Stimulated activated CD8-positive, alpha-beta memory T cell treated with anti-CD3 and anti-CD28 coated beads, Interleukin-7, amount 100 ng/mL, for 48 hours (primary cell): ENCODE results near the gene IRF7.

ENCODE experiments used
- DNase-seq, 2 donors: peaks; one replicate each; pipeline ENCODE4 v3.0.0-alpha.2; 2020; ENCODE audit warnings: low read depth in 1 of 2; ENCODE audit errors: extremely low read depth in 1 of 2

The IRF7 gene

GRCh38 chr11:621838-622237, 6.1 kb upstream of the IRF7 start:
- no peak for DNase-seq

DNA sequence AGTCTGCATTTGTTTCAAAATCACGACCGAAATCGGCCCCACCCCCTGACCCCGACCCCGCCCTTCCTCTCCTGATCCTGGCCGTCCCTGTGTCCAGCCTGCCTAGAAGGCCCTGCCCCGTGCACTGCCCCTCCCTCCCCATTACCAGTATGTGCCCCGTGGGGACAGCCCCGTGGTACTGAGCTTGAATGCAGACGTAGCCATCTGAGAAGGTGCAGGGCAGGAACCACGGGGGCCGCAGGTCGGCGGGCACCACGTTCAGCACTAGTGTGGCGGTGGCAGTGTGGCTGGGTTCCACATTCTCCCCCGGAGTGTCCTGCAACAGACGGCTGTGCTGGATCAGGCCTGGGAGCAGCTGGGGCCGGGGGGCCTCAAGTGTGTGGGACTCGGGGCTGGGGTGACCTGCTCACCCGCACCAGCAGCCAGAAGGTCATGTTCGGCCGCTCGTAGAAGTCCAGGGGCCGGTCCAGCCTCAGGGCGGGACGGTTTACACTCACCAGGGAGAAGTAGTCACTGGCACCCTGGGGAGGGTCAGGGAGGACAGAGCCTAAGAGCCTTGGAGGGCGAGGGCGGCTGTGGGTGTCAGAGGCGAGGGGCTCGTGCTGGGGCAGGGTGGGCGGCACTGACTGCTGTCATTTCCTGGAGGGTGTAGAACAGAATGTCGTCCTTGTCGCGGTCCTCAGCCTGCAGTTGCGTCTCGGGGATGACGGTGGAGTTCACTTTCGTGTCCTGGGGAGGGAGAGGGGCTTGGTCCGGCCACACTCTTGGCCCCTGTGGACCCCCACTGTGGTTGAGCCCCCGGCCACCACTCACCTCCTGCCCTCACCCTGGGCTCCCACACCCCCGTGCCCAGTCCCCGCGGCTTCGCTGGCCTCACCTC, 5.4 kb upstream of the IRF7 start:
- DNase-seq: no peak

DNA sequence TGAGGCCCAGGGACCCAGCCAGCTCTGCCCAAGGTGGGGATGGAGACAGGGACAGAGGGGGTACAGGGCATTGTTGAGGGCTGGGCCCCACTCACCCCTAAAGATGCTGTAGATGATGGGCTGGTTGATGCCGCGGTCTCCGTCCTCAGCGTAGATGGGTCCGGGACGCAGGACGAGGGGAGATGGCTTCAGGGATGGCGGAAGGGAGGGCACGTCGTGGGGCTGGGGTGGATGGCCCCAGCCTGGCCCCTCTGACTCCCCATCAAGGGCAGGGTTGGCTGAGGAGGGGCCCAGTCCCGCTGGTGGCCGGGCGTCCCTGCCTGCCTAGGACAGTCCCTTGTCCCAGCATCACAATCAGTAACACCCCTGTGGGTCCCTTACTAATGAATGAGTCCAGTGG, 4.5 kb upstream of the IRF7 start:
- no peak for DNase-seq

DNA sequence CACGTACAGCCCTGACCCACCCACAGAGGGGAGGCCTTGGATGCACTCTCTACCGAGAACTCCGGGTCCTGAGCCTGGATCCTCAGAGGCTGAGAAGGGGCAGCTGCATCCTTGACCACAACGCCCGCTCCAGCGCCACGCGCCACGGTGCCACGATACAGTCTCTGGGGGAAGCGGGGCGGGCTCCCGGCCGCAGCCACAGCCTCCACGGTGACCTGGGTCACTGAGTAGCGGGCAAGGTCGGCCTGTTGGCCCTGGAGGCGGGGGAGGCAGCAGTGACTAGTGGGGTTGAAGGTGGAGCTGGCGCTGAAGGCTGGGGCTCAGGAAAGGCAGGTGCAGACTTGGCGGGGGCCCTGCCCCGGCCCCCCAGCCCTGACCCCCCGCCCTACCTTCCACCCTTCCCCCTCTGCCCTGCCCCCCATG, 3.9 kb upstream of the IRF7 start:
- DNase-seq: no peak

GRCh38 chr11:618856-619627, 3.3 kb upstream of the IRF7 start:
- DNase-seq: no peak

- no peak for DNase-seq
Measured at GRCh38 chr11:617912-618682, 2.3 kb upstream of the IRF7 start.

DNA sequence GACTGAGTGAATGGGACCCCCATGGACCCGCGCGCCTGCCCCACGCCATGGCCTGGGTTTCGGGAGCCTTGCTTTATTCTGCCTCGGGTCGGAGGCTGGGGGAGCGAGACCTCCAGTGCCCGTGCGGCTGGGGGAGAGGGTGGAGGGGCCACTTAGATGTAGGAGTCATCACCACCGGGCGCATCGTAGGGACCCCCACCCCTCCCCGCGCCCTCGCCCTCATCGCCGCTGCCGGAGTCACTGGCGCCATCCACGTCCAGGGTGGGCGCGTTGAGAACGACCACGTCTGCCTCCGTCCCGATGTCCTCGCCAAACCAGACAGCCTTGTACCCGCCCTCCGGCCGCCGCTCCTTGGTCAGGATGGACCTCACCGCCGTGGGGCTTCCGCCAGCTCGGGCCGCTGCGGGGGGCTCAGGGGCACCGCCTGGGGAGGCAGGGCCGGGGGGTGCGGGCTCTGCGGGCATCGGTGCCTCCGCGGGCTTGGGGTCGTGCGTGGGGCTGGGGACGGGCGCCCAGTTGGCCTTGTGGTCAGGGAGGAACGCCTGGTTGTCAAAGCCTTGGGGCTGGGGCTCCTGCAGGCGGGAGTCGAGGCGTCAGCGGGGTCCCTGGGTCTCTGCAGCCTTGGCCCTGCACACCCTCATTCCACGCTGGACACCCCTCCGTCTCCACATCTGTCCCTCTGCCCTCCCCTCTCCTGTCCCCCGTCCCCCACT, 1.6 kb upstream of the IRF7 start:
- no peak for DNase-seq

- no peak for DNase-seq
Measured at GRCh38 chr11:616320-617198, 809 bp upstream of the IRF7 start.

DNA sequence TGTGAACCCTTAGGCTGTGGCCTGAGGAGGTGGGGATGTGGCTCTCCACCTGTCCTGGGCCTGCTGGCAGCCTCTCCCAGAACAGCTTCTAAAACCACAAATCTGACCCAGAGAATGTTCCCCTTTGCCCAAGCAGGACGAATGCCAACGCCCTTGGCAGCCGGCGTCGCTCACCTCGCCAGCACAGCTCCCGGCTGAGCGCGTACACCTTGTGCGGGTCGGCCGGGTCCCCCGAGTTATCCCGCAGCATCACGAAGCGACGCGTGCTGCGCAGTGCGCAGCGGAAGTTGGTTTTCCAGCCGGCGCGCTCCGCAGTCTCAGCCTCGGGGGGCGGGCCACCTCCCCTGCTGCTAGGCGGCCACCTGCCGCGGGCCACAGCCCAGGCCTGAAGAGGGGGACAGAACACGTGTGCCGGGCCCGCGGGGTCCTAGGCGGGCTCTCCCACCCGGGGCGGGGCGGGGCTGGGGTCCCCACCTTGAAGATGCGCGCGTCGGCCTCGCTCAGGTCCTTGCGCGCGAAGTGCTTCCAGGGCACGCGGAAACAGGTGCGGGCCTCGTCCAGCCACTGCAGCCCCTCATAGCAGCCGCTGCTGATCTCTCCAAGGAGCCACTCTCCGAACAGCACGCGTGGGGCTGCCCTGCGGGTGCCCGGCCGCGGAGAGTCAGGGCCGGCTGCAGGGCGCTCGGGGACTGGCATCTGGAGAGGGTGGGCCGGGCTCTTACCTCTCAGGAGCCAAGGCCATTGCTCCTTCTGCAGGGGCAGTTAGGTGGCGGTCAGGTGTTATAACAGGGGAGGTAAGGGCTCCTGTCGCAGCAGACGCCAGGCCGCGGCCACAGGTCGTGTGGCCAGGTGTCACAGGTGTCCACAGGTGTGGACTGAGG, 887 bp downstream of the IRF7 start:
- no peak for DNase-seq

DNA sequence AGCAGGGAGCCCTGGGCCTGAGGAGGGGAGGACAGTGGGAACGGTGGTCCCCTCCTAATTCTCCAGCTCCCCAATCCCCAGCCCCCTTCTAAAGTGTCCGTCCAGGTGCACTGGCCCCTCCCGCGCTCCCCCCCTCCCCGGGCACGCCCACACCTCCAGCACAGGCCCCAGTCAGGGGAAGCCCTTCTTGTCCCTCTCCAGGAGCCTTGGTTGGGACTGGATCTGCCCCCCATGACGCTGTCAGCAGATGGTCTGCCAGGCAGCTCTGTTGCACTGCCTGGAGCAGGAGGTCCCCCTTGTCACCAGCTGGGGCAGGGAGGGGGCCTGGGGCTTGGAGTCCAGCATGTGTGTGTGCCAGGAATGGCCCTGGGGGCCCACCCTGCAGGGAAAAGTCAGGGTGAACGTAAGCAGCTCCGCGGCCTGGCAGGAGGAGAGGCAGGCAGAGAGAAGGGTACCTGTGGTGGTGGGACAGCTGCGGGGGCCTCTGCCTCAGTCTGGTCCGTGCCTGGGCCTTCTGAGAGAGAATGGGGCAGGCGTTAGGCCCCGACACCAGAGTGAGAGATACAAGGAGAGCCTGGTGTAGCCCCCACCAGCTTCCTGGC, 1.6 kb downstream of the IRF7 start:
- DNase-seq: no peak

DNA sequence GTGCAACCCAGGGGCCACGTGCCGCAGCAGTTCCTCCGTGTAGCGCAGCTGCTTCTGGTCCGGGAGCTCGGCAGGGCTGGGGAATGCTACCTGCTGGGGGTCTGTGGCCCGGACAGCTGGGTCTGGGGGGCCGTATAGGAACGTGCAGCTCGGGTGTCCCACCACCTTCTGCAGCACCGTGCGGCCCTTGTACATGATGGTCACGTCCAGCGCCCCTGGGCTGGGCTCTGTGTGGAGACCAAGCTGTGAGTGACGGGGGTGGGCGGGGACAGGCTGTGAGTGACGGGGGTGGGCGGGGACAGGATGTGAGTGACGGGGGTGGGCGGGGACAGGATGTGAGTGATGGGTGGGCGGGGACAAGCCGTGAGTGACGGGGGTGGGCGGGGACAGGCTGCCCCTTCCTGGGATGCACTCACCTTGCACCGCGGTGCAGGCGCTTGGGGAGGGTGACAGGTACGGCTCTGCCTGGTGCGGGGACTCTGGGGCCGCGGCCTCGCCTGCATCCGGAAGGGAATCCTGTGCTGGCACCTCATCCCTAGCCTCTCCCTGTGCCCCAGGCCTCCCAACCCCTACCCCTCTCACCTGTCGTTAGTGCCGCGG, 2.3 kb downstream of the IRF7 start:
- peak; percentile 60 to 66 for DNase-seq

DNA sequence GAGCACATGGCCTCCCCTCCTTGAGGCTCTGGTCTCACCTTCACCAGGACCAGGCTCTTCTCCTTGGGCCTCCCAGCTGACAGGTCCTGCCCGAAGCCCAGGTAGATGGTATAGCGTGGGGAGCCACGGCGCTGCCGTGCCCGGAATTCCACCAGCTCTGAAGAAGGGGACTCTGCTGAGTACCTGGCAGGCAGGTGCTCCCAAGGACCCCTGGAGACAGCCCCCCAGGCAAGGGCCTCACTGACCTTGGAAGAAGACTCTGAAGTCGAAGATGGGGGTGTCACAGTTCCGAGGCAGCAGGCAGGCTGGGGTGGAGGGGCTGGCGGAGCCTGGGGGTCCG, 2.8 kb downstream of the IRF7 start:
- no peak for DNase-seq

GRCh38 chr11:612201-612960, 3.4 kb downstream of the IRF7 start:
- DNase-seq: no peak

DNA sequence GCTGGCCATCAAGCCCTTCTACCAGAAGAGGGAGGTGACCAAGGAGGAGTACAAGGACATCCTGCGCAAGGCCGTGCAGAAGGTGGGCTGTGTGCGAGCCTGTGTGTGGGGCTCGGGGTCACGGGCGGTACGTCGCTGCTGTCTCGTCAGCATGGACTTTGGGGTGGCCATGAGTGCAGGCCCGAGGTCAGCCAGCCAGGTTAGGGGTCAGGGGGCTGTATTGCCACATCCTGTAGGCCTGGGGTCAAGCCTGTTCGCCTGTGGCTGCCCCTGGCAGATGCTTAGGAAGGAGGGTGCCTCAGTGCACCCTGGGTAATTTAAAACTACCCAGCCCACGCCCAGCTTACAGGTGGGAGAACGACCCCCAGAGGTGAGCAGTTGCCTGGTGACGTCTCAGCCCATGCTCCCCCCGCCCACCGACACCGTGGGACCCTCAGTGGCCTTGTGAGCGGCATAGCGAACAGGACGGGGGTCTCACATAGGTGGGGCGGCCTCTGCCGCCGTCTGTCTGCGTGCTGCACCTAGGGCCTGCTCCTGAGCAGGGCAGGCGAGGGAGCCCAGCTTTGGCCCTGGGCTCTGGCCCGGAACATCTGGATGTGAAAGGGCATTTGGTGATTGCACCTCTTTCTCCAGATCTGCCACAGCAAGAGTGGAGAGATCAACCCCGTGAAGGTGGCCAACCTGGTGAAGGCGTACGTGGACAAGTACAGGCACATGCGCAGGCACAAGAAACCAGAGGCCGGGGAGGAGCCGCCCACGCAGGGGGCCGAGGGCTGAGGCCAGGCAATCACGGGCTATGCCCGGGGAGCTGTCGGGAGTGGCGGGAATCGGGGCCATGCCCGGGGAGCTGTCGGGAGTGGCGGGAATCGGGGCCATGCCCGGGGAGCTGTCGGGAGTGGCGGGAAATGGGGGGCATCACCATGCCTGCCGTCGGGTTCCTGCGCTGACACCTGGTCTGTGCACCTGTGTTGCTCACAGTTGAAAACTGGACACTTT, 4.5 kb downstream of the IRF7 start:
- no peak for DNase-seq

DNA sequence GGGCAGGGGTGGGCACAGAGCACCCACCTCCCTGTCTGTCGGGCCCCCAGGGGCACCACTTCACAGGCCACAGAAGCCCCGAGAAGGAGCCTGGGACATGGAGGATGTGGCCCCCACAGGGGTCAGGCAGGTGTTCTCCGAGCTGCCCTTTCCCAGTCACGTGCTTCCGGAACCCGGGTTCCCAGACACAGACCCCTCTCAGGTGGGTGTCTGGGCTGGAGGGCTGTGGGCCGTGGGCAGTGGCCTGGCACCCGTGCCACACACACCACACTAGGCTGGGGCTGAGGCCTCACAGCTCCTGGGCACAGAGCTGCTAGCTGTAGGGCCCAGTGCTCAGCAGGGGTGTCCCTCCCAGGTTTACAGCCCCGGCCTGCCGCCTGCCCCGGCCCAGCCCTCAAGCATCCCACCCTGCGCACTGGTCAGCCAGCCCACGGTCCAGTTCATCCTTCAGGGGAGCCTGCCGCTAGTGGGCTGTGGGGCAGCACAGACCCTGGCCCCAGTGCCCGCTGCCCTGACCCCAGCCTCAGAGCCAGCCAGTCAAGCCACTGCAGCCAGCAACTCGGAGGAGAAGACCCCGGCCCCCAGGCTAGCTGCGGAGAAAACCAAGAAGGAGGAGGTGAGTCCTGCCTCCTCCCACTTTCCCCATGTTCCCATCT, 5.5 kb downstream of the IRF7 start:
- no peak for DNase-seq

DNA sequence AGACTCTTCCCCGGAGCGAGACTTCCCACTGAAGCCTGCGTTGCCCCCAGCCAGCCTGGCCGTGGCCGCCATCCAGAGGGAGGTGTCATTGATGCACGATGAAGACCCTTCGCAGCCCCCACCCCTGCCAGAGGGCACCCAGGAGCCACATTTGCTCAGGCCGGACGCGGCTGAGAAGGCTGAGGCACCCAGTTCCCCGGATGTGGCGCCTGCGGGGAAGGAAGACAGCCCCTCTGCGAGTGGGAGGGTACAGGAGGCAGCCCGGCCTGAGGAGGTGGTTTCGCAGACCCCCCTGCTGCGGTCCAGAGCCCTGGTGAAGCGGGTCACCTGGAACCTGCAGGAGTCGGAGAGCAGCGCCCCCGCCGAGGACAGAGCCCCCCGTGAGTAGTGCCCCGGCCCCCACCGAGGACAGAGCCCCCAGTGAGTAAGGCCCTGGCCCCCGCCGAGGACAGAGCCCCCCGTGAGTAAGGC, 6.4 kb downstream of the IRF7 start:
- DNase-seq: no peak
